WTC11 (cell line): ENCODE results near the gene GABARAPL2. TPM values are rescaled to one million over a fixed set of nuclear protein-coding genes. Genes with fewer than 3 reads are reported as not detected.

ENCODE experiments used
- ATAC-seq: fragments of 200-7000 bp; cut with Tn5 transposase; 2 replicates; pipeline ENCODE4 v1.10.0; 2021; ENCODE audit warnings: mild to moderate bottlenecking, moderate library complexity
- CTCF ChIA-PET: fragments of 300-600 bp; sonication (Branson Sonifier 250); formaldehyde crosslinking; loops from one replicate; lab custom pipeline; 2021; ENCODE audit warnings: antibody characterized with exemption; lab: Charles Lee
- POLR2A ChIA-PET: fragments of 350-600 bp; sonication (Branson Sonifier 250); formaldehyde crosslinking; loops from one replicate; lab custom pipeline; 2021; ENCODE audit warnings: antibody characterized with exemption; lab: Charles Lee
- DNase-seq: peaks from one replicate; pipeline ENCODE4 v3.0.0; 2021; ENCODE audit warnings: low spot score
- H3K27ac Mint-ChIP-seq: 2 replicates; pipeline ENCODE4 v1.8.0; 2021; ENCODE audit warnings: mixed read lengths
- H3K27me3 Mint-ChIP-seq: 2 replicates; pipeline ENCODE4 v1.8.0; 2021; ENCODE audit warnings: low read depth, mild to moderate bottlenecking, moderate library complexity, mixed read lengths
- H3K36me3 Mint-ChIP-seq: 2 replicates; pipeline ENCODE4 v1.8.0; 2021; ENCODE audit warnings: mixed read lengths
- H3K4me1 Mint-ChIP-seq: 2 replicates; pipeline ENCODE4 v1.8.0; 2022; ENCODE audit warnings: mixed read lengths
- H3K4me3 Mint-ChIP-seq: 2 replicates; pipeline ENCODE4 v1.8.0; 2021; ENCODE audit warnings: mild to moderate bottlenecking, moderate library complexity, mixed read lengths
- H3K9me3 Mint-ChIP-seq: 2 replicates; pipeline ENCODE4 v1.8.0; 2021; ENCODE audit warnings: mixed read lengths
- AFF4 ChIP-seq: sonication (generic); formaldehyde crosslinking; IDR thresholded peaks from 2 replicates; pipeline ENCODE4 v1.8.1; 2023; ENCODE audit warnings: mild to moderate bottlenecking, missing genetic modification reagents, borderline replicate concordance
- AR ChIP-seq: fragments of 250-450 bp; sonication (Bioruptor Pico); IDR thresholded peaks from 2 replicates; pipeline ENCODE4 v1.9.0; 2021; ENCODE audit warnings: mild to moderate bottlenecking
- CREM ChIP-seq: sonication (generic); formaldehyde crosslinking; IDR thresholded peaks from 2 replicates; pipeline ENCODE4 v1.8.1; 2022; ENCODE audit warnings: mild to moderate bottlenecking, missing genetic modification reagents, moderate library complexity
- E2F1 ChIP-seq: sonication (generic); formaldehyde crosslinking; IDR thresholded peaks from 2 replicates; pipeline ENCODE4 v1.8.0; 2022; ENCODE audit warnings: mild to moderate bottlenecking, missing genetic modification reagents
- ELF4 ChIP-seq: sonication (generic); formaldehyde crosslinking; IDR thresholded peaks from 2 replicates; pipeline ENCODE4 v1.8.1; 2022; ENCODE audit warnings: low read depth, mild to moderate bottlenecking, moderate library complexity, missing genetic modification reagents
- EMX1 ChIP-seq: fragments of 250-450 bp; sonication (Bioruptor Pico); IDR thresholded peaks from 2 replicates; pipeline ENCODE4 v1.8.0; 2021; ENCODE audit warnings: mild to moderate bottlenecking
- FOXK1 ChIP-seq: sonication (generic); formaldehyde crosslinking; IDR thresholded peaks from 2 replicates; pipeline ENCODE4 v1.8.0; 2022; ENCODE audit warnings: mild to moderate bottlenecking, moderate library complexity, missing genetic modification reagents
- MYBL2 ChIP-seq: sonication (generic); formaldehyde crosslinking; IDR thresholded peaks from 2 replicates; pipeline ENCODE4 v1.8.1; 2023; ENCODE audit warnings: mild to moderate bottlenecking, moderate library complexity, missing genetic modification reagents
- RORB ChIP-seq: fragments of 250-450 bp; sonication (Bioruptor Pico); IDR thresholded peaks from 2 replicates; pipeline ENCODE4 v1.9.0; 2021; ENCODE audit warnings: mild to moderate bottlenecking
- SMAD3 ChIP-seq: sonication (generic); formaldehyde crosslinking; IDR thresholded peaks from 2 replicates; pipeline ENCODE4 v1.8.0; 2022; ENCODE audit warnings: missing genetic modification reagents, mild to moderate bottlenecking, borderline replicate concordance
- ZNF532 ChIP-seq: fragments of 250-450 bp; sonication (Bioruptor Pico); IDR thresholded peaks from 2 replicates; pipeline ENCODE4 v1.9.0; 2021; ENCODE audit warnings: mild to moderate bottlenecking, borderline replicate concordance
- total RNA-seq: library from RNA; stranded (reverse); gene quantifications from 3 replicates; pipeline ENCODE4 v1.2.3, GENCODE V29; 2021
- TF ChIP-seq, protein P1 (sequence below): sonication (generic); formaldehyde crosslinking; IDR thresholded peaks from 2 replicates; pipeline ENCODE4 v1.8.1; 2023; ENCODE audit warnings: mild to moderate bottlenecking, missing genetic modification reagents

The GABARAPL2 gene
- total RNA-seq, 1 experiment from 2014 or later = 60.8 TPM

DNA sequence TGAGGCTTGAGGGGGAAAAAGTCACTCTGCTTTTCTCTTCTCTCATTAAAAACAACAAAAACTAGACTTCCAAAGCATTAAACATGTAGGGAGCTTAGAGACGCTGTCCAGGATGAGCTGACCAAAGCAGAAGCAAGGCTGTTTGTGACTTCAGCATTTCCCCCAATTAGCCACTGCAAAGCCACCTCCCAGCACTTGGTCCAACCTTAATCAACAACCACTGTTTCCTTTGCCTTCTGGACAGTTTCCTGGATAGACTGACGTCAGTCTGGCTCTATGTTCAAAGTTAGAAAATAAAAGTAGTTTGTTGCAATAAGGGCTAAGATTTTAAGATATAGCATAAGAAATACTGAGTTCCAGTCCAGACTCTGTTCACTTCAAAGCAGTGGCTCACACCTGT lies 13.2 kb upstream of the GABARAPL2 start (continued):
- no peak for TF ChIP-seq AR (CRISPR knock-in tag)
- TF ChIP-seq SMAD3 (CRISPR knock-in tag) = no peak
- no peak for TF ChIP-seq RORB (CRISPR knock-in tag)
- TF ChIP-seq, protein P1, sequence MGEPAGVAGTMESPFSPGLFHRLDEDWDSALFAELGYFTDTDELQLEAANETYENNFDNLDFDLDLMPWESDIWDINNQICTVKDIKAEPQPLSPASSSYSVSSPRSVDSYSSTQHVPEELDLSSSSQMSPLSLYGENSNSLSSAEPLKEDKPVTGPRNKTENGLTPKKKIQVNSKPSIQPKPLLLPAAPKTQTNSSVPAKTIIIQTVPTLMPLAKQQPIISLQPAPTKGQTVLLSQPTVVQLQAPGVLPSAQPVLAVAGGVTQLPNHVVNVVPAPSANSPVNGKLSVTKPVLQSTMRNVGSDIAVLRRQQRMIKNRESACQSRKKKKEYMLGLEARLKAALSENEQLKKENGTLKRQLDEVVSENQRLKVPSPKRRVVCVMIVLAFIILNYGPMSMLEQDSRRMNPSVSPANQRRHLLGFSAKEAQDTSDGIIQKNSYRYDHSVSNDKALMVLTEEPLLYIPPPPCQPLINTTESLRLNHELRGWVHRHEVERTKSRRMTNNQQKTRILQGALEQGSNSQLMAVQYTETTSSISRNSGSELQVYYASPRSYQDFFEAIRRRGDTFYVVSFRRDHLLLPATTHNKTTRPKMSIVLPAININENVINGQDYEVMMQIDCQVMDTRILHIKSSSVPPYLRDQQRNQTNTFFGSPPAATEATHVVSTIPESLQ (CRISPR knock-in tag) = no peak
- TF ChIP-seq CREM = no peak

- ATAC-seq = peak; percentile 79
- TF ChIP-seq CREM (peak; percentile 87; the same call in 1 of the 2 replicates), AFF4 (no peak), FOXK1 (CRISPR knock-in tag) (peak; percentile 56; the same call in 1 of the 2 replicates), ELF4 (CRISPR knock-in tag) (no peak)
- CTCF ChIA-PET = interaction anchor here (0.8 to 3.1 kb wide), 5 partner anchors 20 to 90 kb away, joined by 3 to 29 read pairs (median 4); partner anchors contain the start of gene ADAT1
- H3K36me3 Mint-ChIP-seq = no peaks in the 10 kb centered on the region
- peak; percentile 92 for DNase-seq
- POLR2A ChIA-PET = interaction anchor here (1.3 to 1.7 kb wide), 3 partner anchors 38 to 122 kb away, joined by 4 to 7 read pairs (median 6); partner anchors contain the start of genes CFDP1 and CHST6
- peaks cover 38% of the 10 kb centered on the region for H3K4me1 Mint-ChIP-seq
- H3K27me3 Mint-ChIP-seq = peaks cover 3% of the 10 kb centered on the region; the same call in 1 of the 2 replicates
- H3K4me3 Mint-ChIP-seq = peak overlapping the region; percentile 100
- peak overlapping the region; percentile 99 for H3K27ac Mint-ChIP-seq
- peaks cover 3% of the 10 kb centered on the region; the same call in 1 of the 2 replicates for H3K9me3 Mint-ChIP-seq
These were observed 10.9 kb upstream of the GABARAPL2 start for GRCh38 chr16:75555213-75555706.

DNA sequence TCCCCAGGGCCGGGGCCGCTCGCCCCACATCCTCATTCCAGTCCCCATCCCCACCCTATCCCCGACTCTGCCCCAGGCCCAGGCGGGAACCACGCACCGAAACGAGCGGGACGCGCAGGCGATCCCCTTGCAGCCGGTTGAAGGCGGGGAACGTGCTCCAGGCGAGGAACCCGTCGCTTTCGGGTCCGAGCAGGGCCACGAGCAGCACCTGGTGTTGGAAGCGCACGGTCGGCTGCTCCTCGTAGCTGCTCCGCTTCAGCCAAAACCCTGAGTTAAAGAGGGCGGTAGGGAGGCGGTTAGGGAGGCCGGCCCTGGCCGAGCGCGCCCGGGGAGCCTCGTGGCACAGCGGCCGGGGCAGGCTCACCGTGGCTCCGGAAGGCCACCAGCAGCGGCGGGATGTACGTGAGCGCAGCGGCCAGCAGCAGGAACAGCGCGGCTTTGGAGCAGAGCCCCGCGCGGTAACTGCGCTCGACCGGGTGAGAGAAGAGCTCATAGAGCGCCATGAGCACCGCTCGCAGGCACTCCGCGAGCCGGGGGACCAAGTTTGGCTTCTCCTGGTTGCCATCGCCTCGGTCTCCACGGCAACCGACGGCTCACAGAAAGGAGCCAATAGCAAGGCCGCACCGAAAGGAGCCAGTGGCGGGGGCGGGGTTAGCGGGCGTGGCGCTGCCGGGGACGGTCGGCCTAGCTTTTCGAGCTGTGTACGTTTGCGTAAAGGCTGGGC lies 10.3 kb upstream of the GABARAPL2 start, which contains the start of gene TMEM231:
Gene TMEM231 (minus strand): TSS at position 546 of the 724 bp plus-strand sequence. CDS start 43 bp downstream, at position 503.
- H3K9me3 Mint-ChIP-seq = peaks cover 3% of the 10 kb centered on the region; the same call in 1 of the 2 replicates
- H3K36me3 Mint-ChIP-seq = no peaks in the 10 kb centered on the region
- H3K27ac Mint-ChIP-seq = peak within 1 kb of the TSS; percentile 99
- ATAC-seq (peak; percentile 86), DNase-seq (peak; percentile 98)
- ChIA-PET CTCF (interaction anchor here (0.8 to 3.1 kb wide), 5 partner anchors 21 to 91 kb away, joined by 3 to 29 read pairs (median 4); partner anchors contain the start of gene ADAT1), POLR2A (interaction anchor here (0.8 to 1.7 kb wide), 4 partner anchors 20 to 122 kb away, joined by 3 to 7 read pairs (median 5); partner anchors contain the start of genes CFDP1, CHST5 and CHST6)
- H3K27me3 Mint-ChIP-seq = peaks cover 3% of the 10 kb centered on the region; the same call in 1 of the 2 replicates
- peak within 1 kb of the TSS; percentile 100 for H3K4me3 Mint-ChIP-seq
- H3K4me1 Mint-ChIP-seq = peaks cover 35% of the 10 kb centered on the region
- TF ChIP-seq ZNF532 (CRISPR knock-in tag) (no peak), EMX1 (no peak), MYBL2 (CRISPR knock-in tag) (no peak), E2F1 (CRISPR knock-in tag) (0 out of 2 replicates have a peak, but pooled peaks have one; percentile 67), AR (CRISPR knock-in tag) (no peak)
